HCT116 (cell line): ENCODE measurements around the gene TYR.

Experiments used
- POLR2A ChIP-seq: IDR thresholded peaks from 2 replicates; pipeline ENCODE4 v1.7.0; 2011; ENCODE audit warnings: borderline replicate concordance; ENCODE audit not compliant: insufficient read depth, insufficient read length; ENCODE audit errors: extremely low read depth
- POLR2AphosphoS5 ChIP-seq: IDR thresholded peaks from 2 replicates; pipeline ENCODE4 v1.6.1; 2011; ENCODE audit warnings: mild to moderate bottlenecking, low read depth, low read length, moderate library complexity
- SRF ChIP-seq: IDR thresholded peaks from 2 replicates; pipeline ENCODE4 v1.6.1; 2012; ENCODE audit warnings: low read depth
- ZNF274 ChIP-seq: fragments of 200-500 bp; sonication (Bioruptor generic); IDR thresholded peaks from 2 replicates; pipeline ENCODE4 v1.6.1; 2014; ENCODE audit warnings: mild to moderate bottlenecking, low read depth, low read length, inconsistent platforms
- TF ChIP-seq, protein P1 (sequence below), 3 experiments: fragments of 200-600 bp in 1 of 3; sonication (generic) in 1 of 3; IDR thresholded peaks in 2 of 3; conservative IDR thresholded peaks in 1 of 3; 2 replicates each; pipeline ENCODE4 v1.5.1; 2012 to 2017; ENCODE audit warnings: low read depth in 2 of 3, low read length in 2 of 3, antibody characterized with exemption in 1 of 3, borderline replicate concordance in 1 of 3, control low read depth in 1 of 3, mild to moderate bottlenecking in 1 of 3, mixed read lengths in 1 of 3, mixed run types in 1 of 3, moderate library complexity in 1 of 3; ENCODE audit not compliant: insufficient read depth in 1 of 3
- TF ChIP-seq, protein P2 (sequence below): IDR thresholded peaks from 2 replicates; pipeline ENCODE4 v1.6.1; 2012
- TF ChIP-seq, protein P3 (sequence below): IDR thresholded peaks from 2 replicates; pipeline ENCODE4 v1.6.1; 2012

DNA sequence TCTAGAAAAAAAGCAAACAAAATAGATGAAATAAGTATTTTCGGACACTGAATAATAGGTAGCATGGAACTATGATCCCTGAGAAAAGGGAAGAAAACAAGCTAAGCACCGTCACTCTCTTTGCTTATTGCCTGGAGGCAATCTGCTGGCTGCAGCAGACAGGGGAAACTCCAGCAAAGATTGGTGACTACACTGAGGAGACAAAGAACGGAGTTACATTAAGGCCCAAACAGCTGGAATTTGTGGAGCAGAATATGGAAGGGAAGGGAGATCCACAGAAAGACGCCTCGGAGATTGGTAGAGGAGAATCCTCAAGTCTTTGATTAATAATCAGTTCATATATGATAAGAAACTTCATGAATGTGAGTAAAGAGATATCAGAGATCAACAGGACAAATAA, 150.2 kb downstream of the TYR start:
- TF ChIP-seq POLR2A: no peak
- TF ChIP-seq, protein P1, sequence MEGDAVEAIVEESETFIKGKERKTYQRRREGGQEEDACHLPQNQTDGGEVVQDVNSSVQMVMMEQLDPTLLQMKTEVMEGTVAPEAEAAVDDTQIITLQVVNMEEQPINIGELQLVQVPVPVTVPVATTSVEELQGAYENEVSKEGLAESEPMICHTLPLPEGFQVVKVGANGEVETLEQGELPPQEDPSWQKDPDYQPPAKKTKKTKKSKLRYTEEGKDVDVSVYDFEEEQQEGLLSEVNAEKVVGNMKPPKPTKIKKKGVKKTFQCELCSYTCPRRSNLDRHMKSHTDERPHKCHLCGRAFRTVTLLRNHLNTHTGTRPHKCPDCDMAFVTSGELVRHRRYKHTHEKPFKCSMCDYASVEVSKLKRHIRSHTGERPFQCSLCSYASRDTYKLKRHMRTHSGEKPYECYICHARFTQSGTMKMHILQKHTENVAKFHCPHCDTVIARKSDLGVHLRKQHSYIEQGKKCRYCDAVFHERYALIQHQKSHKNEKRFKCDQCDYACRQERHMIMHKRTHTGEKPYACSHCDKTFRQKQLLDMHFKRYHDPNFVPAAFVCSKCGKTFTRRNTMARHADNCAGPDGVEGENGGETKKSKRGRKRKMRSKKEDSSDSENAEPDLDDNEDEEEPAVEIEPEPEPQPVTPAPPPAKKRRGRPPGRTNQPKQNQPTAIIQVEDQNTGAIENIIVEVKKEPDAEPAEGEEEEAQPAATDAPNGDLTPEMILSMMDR (IDR thresholded peaks at IDR 0.05 in 2 of 3, conservative IDR thresholded peaks at IDR 0.05 in 1 of 3; ENCODE audit: borderline replicate concordance in 1 of 3, insufficient read depth in 1 of 3, low read depth in 2 of 3, low read length in 2 of 3): no peak
- TF ChIP-seq POLR2AphosphoS5: no peak
- TF ChIP-seq, protein P2, sequence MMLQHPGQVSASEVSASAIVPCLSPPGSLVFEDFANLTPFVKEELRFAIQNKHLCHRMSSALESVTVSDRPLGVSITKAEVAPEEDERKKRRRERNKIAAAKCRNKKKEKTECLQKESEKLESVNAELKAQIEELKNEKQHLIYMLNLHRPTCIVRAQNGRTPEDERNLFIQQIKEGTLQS: no peak
- TF ChIP-seq ZNF274: no peak
- TF ChIP-seq SRF: no peak
- TF ChIP-seq, protein P3, sequence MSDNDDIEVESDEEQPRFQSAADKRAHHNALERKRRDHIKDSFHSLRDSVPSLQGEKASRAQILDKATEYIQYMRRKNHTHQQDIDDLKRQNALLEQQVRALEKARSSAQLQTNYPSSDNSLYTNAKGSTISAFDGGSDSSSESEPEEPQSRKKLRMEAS: no peak
